GM10266 (cell line): Measurements from ENCODE around the gene DMRT2.

Experiments used
- DNase-seq: peaks from one replicate; pipeline ENCODE4 v3.0.0; 2012; ENCODE audit errors: extremely low spot score
- TF ChIP-seq, protein P1 (sequence below): IDR thresholded peaks from 2 replicates; pipeline ENCODE4 v1.5.1; 2012; ENCODE audit warnings: mild to moderate bottlenecking, low read depth; ENCODE audit not compliant: control insufficient read depth, insufficient read depth; ENCODE audit errors: missing control alignments

The DMRT2 gene

DNA sequence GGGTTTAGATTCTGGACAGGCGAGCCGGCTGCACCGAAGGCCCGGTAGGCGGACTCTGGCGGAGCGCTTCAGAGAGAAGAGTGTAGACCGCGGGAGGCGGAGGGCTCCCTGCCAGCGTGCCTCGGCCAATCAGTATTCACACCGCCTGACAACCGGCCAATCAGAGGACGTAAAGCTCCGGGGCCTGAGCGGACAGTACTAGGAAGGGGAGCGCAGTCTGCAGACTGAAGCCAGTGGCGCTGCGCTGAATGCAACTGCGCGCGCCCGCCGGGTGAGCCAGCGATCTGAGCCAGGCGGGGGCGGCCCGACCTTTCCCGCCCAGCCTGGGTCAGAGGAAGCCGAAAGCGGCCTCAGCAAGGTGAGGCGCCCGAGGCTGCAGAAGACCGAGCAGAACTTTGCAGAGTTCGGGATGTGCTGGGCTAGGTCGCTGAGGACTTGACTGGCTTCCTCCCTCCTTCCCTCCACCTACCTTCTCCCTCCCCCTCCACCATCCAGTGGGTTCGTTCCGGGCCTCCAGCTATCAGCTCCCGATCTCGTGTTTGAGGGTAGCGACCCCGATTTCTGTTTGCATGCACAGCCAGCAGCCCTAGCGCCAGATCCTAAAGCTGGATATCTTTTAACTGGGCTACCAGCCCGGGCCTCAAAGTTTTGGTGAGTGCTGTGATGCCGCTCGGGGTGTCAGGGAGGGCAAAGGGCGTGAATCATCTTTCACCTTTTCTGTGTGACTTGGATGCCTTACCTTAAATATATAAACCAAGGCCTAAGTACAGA lies at the start of gene DMRT2:
TSS of gene DMRT2 (plus strand) at position 233 of the 771 bp plus-strand sequence. CDS start 1,257 bp downstream, outside the sequence.
- peak; percentile 77 for DNase-seq
- TF ChIP-seq, protein P1, sequence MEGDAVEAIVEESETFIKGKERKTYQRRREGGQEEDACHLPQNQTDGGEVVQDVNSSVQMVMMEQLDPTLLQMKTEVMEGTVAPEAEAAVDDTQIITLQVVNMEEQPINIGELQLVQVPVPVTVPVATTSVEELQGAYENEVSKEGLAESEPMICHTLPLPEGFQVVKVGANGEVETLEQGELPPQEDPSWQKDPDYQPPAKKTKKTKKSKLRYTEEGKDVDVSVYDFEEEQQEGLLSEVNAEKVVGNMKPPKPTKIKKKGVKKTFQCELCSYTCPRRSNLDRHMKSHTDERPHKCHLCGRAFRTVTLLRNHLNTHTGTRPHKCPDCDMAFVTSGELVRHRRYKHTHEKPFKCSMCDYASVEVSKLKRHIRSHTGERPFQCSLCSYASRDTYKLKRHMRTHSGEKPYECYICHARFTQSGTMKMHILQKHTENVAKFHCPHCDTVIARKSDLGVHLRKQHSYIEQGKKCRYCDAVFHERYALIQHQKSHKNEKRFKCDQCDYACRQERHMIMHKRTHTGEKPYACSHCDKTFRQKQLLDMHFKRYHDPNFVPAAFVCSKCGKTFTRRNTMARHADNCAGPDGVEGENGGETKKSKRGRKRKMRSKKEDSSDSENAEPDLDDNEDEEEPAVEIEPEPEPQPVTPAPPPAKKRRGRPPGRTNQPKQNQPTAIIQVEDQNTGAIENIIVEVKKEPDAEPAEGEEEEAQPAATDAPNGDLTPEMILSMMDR: no peak

DNA sequence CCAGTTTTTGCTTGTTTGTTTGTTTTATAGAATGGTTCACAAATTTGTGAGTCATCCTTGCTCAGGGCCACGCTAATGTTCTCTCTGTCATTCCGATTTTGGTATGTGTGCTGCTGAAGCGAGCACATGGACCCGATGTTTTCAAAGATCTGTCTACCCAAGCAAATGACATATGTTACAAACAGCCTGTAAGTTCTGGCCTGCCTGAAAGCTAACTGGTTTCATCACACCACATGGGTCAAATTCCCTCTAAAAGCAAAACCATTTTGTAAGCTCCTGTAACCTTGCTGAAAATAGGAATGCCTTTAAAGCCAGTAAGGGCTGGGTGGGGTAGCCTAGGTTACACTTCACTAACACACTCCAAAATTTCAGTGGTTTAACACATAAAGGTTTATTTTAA lies 48.3 kb upstream of the DMRT2 start:
- TF ChIP-seq, protein P1: no peak
- DNase-seq: no peak

DNA sequence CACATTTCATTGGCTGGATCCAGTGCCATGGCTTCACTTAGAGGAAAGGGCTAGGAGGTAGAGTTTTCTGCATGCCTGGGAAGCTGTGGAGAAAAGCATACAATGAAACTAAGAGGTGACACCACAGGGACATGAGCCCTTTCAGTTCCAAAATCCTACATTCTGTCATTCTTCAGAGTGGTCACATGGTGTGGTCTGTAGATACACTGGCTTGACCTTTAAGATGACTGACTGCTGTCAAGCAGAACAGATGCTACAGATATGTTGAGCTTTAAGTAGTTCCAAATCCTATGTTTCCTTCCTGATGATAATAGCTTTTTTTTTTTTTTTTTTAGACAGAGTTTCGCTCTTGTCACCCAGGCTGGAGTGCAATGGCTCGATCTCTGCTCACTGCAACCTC lies 47.5 kb upstream of the DMRT2 start:
- DNase-seq: no peak
- TF ChIP-seq, protein P1: no peak

DNA sequence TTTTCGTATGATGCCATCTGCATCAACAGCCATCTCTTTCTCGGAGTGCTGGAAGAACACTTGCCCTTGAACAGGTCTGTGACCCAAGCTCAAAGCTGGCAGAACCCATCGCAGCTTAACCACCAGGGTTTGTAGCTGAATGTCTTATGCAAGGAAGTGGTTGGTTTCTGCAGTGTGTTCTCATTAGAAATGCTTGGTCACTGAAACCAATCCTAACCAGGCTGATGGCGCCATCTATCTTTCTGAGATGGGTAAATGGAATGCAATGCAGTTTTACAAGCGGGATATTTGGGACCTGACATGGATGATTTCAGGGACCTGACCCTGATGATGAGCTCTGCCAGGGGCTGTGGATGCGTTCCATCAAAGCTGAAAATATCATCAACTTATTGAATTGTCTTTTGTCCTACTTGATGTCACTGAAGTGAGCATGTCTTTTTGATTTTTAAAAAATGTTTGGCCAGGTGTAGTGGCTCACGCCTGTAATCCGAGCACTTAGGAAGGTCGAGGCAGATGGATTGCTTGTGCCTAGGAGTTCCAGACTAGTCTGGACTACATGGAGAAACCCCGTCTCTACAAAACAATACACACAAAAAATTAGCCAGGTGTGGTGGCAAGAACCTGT lies 45.0 kb upstream of the DMRT2 start:
- DNase-seq: peak; percentile 61

DNA sequence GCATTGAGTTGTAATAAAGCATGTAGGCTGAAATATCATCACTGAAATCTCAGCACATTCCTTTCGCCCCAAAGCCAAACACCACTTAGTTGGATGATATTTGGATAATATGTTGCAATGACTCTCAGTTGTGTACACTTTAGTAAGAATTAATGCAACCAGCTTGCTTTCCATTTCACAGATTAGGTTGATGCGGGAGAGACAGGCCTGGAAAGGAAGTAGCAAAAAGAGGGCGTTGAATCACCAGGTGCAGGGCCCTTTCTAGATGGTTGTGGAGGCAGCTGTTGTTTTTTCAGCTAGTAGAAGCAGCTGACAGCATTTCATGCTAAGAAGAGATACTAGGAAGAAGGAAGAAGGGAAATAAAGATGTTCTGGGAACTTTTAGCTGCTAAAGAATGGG lies 42.8 kb upstream of the DMRT2 start:
- no peak for DNase-seq
- TF ChIP-seq, protein P1: no peak

More for the DNA sequence above, 45.0 kb upstream of the DMRT2 start:
- TF ChIP-seq, protein P1: peak; percentile 68

DNA sequence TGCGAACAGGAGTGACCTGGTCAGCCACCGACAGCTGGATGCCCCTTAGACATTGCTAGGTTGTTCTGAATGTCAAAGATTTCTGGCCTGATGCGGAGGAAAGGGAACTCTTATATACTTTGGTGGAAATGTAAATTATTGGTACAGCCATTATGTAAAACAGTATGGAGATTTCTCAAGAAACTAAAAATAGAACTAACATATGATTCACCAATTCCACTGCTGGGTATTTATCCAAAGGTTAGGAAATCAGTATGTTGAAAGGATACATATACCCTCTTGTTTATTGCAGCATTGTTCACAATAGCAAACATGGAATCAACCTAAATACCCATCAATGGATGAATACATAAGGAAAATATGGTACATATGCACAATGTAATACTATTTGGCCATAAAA lies 41.9 kb upstream of the DMRT2 start:
- TF ChIP-seq, protein P1: no peak
- no peak for DNase-seq
